ENCODE measurements around the gene HEY2.
"Not testable (repeated sequence)": the region's sequence is repeated elsewhere in the genome, so short reads cannot be mapped to it uniquely, and the experiment has no call there.

HEY2 gene

GRCh38 chr6:125795301-125795700 lies 45.9 kb downstream of the HEY2 start:
- no peak for DNase-seq (ENCODE audit: low read depth in 3 of 3)

- no peak for DNase-seq (ENCODE audit: low read depth in 3 of 3)
Measured at GRCh38 chr6:125797120-125797885, 47.9 kb downstream of the HEY2 start.

- no peak for DNase-seq (ENCODE audit: low read depth in 3 of 3)
Measured at GRCh38 chr6:125797886-125798444, 48.5 kb downstream of the HEY2 start.

GRCh38 chr6:125798734-125799508 lies 49.5 kb downstream of the HEY2 start:
- no peak for DNase-seq (ENCODE audit: low read depth in 3 of 3)

GRCh38 chr6:125802383-125802782 lies 53.0 kb downstream of the HEY2 start:
- DNase-seq (ENCODE audit: low read depth in 3 of 3): no peak

- DNase-seq (ENCODE audit: low read depth in 3 of 3): no peak
Measured at GRCh38 chr6:125802943-125803377, 53.5 kb downstream of the HEY2 start.

- DNase-seq (ENCODE audit: low read depth in 3 of 3): no peak
Measured at GRCh38 chr6:125804264-125804663, 54.8 kb downstream of the HEY2 start.

- DNase-seq (ENCODE audit: low read depth in 3 of 3): not testable (repeated sequence)
Measured at GRCh38 chr6:125804866-125805425, 55.5 kb downstream of the HEY2 start.

GRCh38 chr6:125806813-125807212 lies 57.4 kb downstream of the HEY2 start:
- DNase-seq (ENCODE audit: low read depth in 3 of 3): no peak

GRCh38 chr6:125807293-125807692 lies 57.9 kb downstream of the HEY2 start:
- DNase-seq (ENCODE audit: low read depth in 3 of 3): no peak

- DNase-seq (ENCODE audit: low read depth in 3 of 3): no peak
Measured at GRCh38 chr6:125808060-125808459, 58.6 kb downstream of the HEY2 start.

- no peak for DNase-seq (ENCODE audit: low read depth in 3 of 3)
Measured at GRCh38 chr6:125808591-125808990, 59.2 kb downstream of the HEY2 start.

GRCh38 chr6:125809570-125810170 lies 60.2 kb downstream of the HEY2 start:
- DNase-seq (ENCODE audit: low read depth in 3 of 3): no peak

- no peak for DNase-seq (ENCODE audit: low read depth in 3 of 3)
Measured at GRCh38 chr6:125810445-125810844, 61.0 kb downstream of the HEY2 start.
